Neutrophil (primary cell): Measurements from ENCODE around the gene MDGA2.

Experiments
- H3K27ac ChIP-seq: fragments of 200-600 bp; sonication (generic); 2 replicates; pipeline ENCODE4 v1.5.1; 2016; ENCODE audit warnings: mild to moderate bottlenecking, moderate library complexity
- H3K27me3 ChIP-seq: fragments of 200-600 bp; sonication (generic); 2 replicates; pipeline ENCODE4 v1.6.0; 2016; ENCODE audit warnings: mild to moderate bottlenecking
- H3K36me3 ChIP-seq: fragments of 200-600 bp; sonication (generic); 2 replicates; pipeline ENCODE4 v1.5.1; 2017
- H3K4me1 ChIP-seq, 2 experiments: fragments of 200-600 bp in 1 of 2; sonication (generic) in 1 of 2; 1 replicate in 1 of 2; 2 replicates in 1 of 2; pipeline versions ENCODE4 v1.5.1 to v1.6.1; 2013 to 2016; ENCODE audit warnings: low read depth in 1 of 2, low read length in 1 of 2, mild to moderate bottlenecking in 1 of 2, moderate library complexity in 1 of 2; ENCODE audit not compliant: control insufficient read depth in 1 of 2, insufficient read depth in 1 of 2
- H3K4me3 ChIP-seq, 2 experiments: fragments of 200-600 bp in 1 of 2; sonication (generic) in 1 of 2; 1 replicate in 1 of 2; 2 replicates in 1 of 2; pipeline ENCODE4 v1.5.1; 2013 to 2016; ENCODE audit warnings: low read depth in 1 of 2, low read length in 1 of 2, mild to moderate bottlenecking in 1 of 2, moderate library complexity in 1 of 2
- H3K9me3 ChIP-seq: fragments of 200-600 bp; sonication (generic); 2 replicates; pipeline ENCODE4 v1.5.1; 2016
- TF ChIP-seq, protein P1 (sequence below): fragments of 200-600 bp; sonication (generic); IDR thresholded peaks from 2 replicates; pipeline ENCODE4 v1.5.1; 2016; ENCODE audit warnings: antibody characterized with exemption

Gene MDGA2

DNA sequence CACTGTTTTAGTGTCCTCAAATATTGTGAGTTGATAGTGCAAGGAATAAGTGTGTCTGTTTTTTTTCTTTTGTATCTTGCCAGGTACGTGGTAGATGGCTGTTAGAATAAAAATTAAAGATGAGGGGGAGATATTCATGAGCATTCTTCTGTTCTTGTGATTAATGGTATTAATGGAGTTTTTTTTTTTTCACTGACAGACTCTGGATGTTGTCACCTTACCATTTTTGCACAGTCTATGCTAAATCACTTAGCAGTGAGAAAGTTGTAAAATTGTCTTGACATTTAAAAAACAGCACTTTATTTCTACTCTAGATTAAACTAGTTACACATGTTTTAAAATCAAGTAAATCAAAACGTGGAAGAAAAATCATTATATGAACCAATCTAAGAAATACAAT lies 204.3 kb downstream of the MDGA2 start:
- Histone ChIP-seq H3K27me3 (no peaks in the 10 kb centered on the region), H3K27ac (no peak overlapping the region), H3K4me1 (no peaks in the 10 kb centered on the region), H3K9me3 (no peaks in the 10 kb centered on the region), H3K36me3 (no peaks in the 10 kb centered on the region), H3K4me3 (no peak overlapping the region)
- TF ChIP-seq, protein P1, sequence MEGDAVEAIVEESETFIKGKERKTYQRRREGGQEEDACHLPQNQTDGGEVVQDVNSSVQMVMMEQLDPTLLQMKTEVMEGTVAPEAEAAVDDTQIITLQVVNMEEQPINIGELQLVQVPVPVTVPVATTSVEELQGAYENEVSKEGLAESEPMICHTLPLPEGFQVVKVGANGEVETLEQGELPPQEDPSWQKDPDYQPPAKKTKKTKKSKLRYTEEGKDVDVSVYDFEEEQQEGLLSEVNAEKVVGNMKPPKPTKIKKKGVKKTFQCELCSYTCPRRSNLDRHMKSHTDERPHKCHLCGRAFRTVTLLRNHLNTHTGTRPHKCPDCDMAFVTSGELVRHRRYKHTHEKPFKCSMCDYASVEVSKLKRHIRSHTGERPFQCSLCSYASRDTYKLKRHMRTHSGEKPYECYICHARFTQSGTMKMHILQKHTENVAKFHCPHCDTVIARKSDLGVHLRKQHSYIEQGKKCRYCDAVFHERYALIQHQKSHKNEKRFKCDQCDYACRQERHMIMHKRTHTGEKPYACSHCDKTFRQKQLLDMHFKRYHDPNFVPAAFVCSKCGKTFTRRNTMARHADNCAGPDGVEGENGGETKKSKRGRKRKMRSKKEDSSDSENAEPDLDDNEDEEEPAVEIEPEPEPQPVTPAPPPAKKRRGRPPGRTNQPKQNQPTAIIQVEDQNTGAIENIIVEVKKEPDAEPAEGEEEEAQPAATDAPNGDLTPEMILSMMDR, result no peak

DNA sequence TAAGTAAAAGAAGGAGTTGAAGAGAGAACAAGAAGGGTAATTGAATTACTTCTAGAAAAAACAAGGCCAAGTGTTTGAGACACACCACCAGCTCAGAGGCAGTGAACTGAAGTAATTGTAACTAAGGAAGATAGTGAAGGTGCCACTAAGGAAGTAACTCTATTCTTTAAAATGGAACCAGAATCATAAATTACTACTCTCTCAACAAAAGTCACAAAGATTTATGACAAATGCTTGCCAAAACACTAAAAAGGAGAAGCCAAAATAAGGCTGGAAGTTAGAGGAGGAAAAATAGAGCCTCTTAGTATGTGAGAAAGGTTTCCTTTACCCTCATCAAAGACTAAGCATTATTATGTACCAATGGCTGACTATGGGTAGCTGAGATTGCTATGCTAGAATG lies 208.5 kb downstream of the MDGA2 start:
- Histone ChIP-seq H3K4me1 (no peaks in the 10 kb centered on the region), H3K27me3 (no peaks in the 10 kb centered on the region), H3K9me3 (no peaks in the 10 kb centered on the region), H3K27ac (no peak overlapping the region), H3K4me3 (no peak overlapping the region), H3K36me3 (no peaks in the 10 kb centered on the region)
- TF ChIP-seq, protein P1, result no peak

DNA sequence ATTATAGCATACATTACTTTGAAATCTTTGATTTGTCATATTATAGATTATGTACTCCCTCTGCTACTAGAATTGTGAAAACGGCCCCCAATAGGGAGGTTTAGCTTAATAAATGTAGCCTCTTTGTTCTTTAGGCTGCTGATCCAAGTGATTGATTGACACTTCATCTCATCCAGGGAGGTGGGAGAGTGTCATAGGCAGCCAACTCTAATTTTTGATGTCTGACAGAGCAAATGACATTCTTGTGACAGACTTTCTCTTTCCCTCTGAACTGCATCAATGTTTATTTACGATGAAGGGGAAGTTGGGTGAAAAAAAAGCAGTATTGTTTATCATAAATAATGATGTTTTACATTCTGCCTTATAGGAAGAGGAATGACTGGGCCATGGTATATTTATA lies 221.4 kb downstream of the MDGA2 start:
- Histone ChIP-seq H3K9me3 (no peaks in the 10 kb centered on the region), H3K36me3 (no peaks in the 10 kb centered on the region), H3K27me3 (no peaks in the 10 kb centered on the region), H3K4me1 (no peaks in the 10 kb centered on the region), H3K4me3 (no peak overlapping the region), H3K27ac (no peak overlapping the region)
- TF ChIP-seq, protein P1, result no peak

DNA sequence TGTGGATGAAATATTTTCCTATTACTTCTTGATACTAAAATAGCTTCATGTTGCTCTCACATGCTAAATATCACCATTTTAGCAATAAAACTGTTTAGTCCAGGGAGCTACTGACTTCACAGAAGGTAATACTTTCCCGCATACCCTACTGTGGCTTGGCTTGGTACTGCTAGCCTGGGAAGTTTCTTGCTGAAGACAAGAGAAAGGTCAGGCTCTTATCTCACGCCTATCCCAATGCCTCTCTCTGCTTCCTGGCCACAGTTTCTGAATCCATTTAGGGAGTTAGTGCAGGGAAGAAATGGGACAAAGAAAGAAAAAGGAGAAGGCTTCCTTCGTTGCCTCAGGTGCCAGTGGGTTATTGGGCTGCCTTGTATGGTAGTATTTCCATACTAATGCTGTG lies 228.3 kb downstream of the MDGA2 start:
- no peaks in the 10 kb centered on the region for H3K4me1 ChIP-seq
- H3K27ac ChIP-seq, result no peak overlapping the region
- TF ChIP-seq, protein P1, result no peak
- no peak overlapping the region for H3K4me3 ChIP-seq
- no peaks in the 10 kb centered on the region for H3K27me3 ChIP-seq
- H3K36me3 ChIP-seq, result no peaks in the 10 kb centered on the region
- no peaks in the 10 kb centered on the region for H3K9me3 ChIP-seq

DNA sequence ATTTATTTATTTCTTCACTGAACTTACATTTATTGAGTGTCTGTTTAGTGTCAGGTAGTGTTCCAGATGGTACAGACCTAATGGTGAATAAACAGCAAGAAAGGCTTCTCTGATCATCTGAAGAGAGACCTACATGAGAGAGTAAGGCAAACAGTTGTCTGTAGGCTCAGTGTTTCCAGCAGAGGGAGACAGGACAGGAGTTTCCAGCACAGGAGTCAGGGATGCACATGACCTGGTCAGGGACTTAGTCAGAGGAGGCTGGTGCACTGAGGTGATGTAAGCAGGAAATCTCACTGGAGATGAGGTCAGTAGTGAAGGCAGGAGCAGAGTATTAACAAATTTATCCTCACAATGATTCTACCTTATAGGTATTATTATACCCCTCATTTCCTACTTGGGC lies 233.2 kb downstream of the MDGA2 start:
- no peak overlapping the region for H3K27ac ChIP-seq
- TF ChIP-seq, protein P1, result no peak
- H3K36me3 ChIP-seq, result no peaks in the 10 kb centered on the region
- H3K9me3 ChIP-seq, result no peaks in the 10 kb centered on the region
- no peak overlapping the region for H3K4me3 ChIP-seq
- H3K27me3 ChIP-seq, result no peaks in the 10 kb centered on the region
- no peaks in the 10 kb centered on the region for H3K4me1 ChIP-seq

DNA sequence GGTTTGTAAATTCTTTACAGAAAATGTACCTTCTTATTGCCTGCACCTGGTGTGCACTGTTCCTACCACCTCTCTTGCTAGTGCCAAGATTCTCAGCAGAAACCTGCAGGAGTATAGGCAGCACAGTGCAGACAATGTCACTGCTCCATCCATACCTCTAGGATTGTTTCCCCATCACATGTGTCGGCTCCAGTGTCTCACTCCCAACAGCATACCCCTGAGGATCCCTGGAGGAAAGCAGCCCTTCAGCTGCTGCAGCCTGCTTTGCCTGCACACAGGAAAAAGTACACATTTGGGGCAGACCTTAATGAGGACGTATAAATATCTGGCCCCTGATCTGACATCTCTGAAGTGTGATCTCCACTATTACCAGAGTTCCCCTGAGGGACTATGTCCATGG lies 235.5 kb downstream of the MDGA2 start:
- Histone ChIP-seq H3K27me3 (no peaks in the 10 kb centered on the region), H3K27ac (no peak overlapping the region), H3K4me1 (no peaks in the 10 kb centered on the region), H3K4me3 (no peak overlapping the region), H3K9me3 (no peaks in the 10 kb centered on the region), H3K36me3 (no peaks in the 10 kb centered on the region)
- TF ChIP-seq, protein P1, result no peak
